ENCODE data around the gene COMMD6. TPM values are rescaled to one million over a fixed set of nuclear protein-coding genes. Genes with fewer than 3 reads are reported as not detected.
"Not testable (repeated sequence)": the region's sequence is repeated elsewhere in the genome, so short reads cannot be mapped to it uniquely, and the experiment has no call there.

Gene COMMD6
- polyA plus RNA-seq (ENCODE audit: insufficient read length) = 218 TPM
- long read RNA-seq, donor 1, transcript COMMD6-210 (2 exons, 595 nt) = major isoform, 41 of 399 reads
- long read RNA-seq, donor 1, partial matches to known transcripts = 125 of 399 reads
- long read RNA-seq, donor 1, other reads (novel, unspliced or antisense) = 232 of 399 reads
- long read RNA-seq, donor 2, transcript COMMD6-210 (2 exons, 595 nt) = major isoform, 13 of 258 reads
- long read RNA-seq, donor 2, partial matches to known transcripts = 17 of 258 reads
- long read RNA-seq, donor 2, other reads (novel, unspliced or antisense) = 228 of 258 reads
- long read RNA-seq, donor 3, transcript COMMD6-210 (2 exons, 595 nt) = major isoform, 11 of 160 reads
- long read RNA-seq, donor 3, partial matches to known transcripts = 13 of 160 reads
- long read RNA-seq, donor 3, other reads (novel, unspliced or antisense) = 136 of 160 reads
- long read RNA-seq, donor 4, transcript COMMD6-210 (2 exons, 595 nt) = major isoform, 10 of 81 reads
- long read RNA-seq, donor 4, partial matches to known transcripts = 8 of 81 reads
- long read RNA-seq, donor 4, other reads (novel, unspliced or antisense) = 63 of 81 reads
- long read RNA-seq, donor 5, transcript COMMD6-210 (2 exons, 595 nt) = major isoform, 18 of 516 reads
- long read RNA-seq, donor 5, partial matches to known transcripts = 62 of 516 reads
- long read RNA-seq, donor 5, other reads (novel, unspliced or antisense) = 434 of 516 reads
- long read RNA-seq, donor 6, transcript COMMD6-210 (2 exons, 595 nt) = major isoform, 21 of 305 reads
- long read RNA-seq, donor 6, partial matches to known transcripts = 75 of 305 reads
- long read RNA-seq, donor 6, other reads (novel, unspliced or antisense) = 207 of 305 reads
- long read RNA-seq, donor 7, transcript COMMD6-210 (2 exons, 595 nt) = major isoform, 22 of 552 reads
- long read RNA-seq, donor 7, partial matches to known transcripts = 146 of 552 reads
- long read RNA-seq, donor 7, other reads (novel, unspliced or antisense) = 384 of 552 reads
- long read RNA-seq, donor 8, transcript COMMD6-210 (2 exons, 595 nt) = major isoform, 5 of 82 reads
- long read RNA-seq, donor 8, partial matches to known transcripts = 8 of 82 reads
- long read RNA-seq, donor 8, other reads (novel, unspliced or antisense) = 69 of 82 reads

DNA sequence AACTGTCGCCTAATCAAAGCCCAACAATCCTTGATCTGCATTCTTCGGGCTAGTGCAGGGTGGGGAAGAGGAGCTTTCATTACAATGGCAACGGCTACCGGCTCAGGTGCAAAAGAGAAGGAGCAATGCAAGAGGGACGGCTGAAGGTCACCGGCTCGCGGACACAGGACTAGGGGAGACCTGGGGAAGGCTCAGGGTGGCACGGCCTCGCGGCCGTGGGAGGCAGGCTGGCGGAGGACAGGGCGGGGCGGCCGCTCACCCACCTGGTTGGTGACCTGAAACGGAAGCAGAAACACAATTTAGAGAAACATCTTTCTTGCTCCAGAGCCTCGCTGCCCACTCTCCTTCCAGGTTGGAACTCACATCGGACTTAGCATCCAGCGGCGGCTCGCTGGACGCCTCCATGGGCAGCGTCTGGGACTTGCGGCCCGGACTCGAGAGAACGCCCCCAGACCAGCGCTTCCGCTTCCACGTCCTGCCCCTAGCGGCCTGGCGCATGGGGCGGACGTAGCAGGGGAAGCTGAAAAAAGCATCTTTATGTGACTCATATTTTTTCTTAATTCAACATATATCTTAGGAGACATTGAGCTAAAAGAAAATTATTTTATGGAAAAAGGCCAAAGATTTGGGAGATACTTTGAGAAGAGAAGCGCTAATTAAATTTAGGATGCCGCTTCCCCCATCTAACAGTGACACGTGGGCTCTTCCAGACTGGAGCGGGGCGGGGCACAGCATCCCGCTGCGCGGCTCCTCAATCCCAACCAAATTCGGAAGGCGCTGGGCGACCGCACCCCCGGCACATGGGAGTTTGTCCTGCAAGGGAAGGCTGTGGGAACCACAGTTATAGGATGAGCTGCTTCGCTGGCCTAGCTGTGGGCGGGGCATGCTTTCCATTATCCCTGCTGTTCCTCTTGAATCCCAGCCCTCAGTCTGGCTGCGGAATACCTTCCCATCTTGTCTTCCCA is at the start of gene COMMD6:
Gene COMMD6 (minus strand): TSS at position 441 of the 965 bp plus-strand sequence. CDS start 36 bp downstream, at position 405.
- peak; percentile 75 for DNase-seq

DNA sequence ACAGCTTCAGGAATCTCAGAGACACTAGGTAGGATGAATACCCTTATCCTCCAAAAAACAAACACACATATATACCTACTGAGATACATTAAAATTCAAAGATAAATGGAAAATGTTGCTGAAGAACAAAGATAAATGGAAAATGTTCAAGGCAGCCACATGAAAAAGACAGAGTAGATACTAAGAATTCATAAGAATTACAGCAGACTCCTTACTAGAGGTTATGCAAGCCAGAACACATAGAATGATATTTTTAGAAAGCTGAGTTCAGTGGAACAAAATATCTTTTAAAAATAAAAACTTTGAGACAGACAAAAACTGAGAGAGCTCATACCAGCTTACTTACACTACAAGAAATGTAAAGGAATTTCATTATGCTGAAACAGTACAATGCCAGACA is 47.5 kb upstream of the COMMD6 start:
- DNase-seq = no peak

DNA sequence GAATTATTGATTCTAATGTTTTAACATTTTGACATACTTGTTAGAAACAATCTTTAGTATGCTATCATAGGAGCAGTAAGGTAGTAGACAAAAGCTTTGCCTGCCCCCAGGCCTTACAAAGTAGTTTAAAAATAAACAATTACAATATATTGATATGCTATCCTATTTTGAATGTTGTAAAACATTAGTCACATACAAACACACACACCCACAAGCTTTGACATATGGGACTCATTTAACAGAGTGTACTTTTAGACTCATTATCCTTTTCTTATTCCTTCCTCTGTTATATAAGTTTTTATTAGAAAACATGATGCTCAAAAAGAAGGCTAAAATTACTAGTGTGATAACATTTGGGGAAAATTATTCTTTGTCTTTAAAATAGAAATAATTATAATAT is 45.5 kb upstream of the COMMD6 start:
- DNase-seq = no peak

DNA sequence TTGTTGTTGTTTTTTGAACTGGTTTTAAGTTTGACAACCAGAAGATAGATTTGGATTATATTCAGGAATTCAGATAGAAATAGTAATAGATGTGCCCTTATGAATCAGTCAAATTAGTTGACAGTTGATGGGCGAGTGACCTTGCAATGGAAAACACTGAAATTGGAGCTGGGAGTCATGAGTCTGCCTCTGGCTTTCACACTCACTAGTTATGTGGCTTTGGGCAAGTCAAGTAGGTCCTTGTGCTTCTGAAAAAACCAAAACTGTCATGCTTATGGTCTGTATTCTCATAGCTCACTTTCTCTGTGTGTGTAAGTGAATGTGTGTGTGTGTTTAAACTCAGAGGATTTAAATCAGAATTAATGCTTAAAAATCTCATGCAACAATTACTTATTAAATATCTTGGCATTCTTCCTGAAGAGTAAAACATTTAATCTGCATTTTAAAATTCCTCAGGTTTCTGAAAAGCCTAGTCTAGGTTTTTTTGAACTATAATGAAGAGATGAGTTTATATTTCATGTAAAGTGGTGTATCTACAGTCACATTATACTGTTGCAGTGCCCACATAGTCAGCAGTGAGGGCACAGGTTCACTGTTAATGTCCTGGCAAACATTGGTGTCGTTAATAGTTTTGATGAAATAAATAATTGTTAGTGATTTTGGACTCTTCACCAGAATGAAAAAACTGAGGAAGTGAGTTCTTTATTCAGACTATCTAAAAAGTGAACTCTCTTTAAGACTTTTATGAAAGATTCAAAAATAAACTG is 44.4 kb upstream of the COMMD6 start:
- DNase-seq = no peak

DNA sequence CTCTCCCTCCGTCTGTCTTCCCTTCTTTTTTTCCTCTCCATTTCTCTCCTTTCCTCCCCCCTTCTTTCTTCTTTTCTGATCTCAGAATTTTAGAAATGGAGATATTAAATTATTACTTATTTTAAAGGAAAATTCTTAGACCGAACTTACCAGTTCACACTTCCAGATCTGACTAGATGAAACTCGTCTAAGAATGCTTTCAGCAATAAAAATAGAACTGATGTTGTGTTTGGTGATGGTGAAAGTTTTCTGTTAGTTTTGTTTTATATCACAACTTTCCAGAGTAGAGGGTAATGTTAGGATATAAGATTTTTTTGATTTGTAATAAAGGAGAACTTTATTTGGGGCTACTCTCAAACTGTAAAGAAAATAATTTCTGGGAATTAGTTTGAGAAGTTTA is 41.9 kb upstream of the COMMD6 start:
- no peak for DNase-seq

DNA sequence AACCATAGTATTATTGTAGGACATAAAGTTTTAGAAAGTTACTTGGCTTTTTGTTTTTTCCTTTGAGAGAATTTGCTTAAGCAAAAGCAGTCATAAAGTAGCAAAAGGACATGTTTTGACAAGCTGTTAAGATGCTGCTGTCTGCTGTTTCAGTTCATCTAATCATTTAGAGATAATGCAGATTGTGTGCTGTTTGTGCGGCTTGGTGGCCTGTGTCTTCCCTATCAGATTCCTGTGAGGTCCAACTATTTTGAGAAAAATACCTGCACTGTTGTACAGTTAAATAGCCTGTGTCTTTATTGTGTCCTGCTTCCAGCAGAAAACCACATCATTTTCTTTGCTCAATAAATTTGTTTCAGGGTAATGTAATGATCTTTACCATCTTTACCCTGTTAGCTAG is 31.9 kb upstream of the COMMD6 start:
- no peak for DNase-seq

DNA sequence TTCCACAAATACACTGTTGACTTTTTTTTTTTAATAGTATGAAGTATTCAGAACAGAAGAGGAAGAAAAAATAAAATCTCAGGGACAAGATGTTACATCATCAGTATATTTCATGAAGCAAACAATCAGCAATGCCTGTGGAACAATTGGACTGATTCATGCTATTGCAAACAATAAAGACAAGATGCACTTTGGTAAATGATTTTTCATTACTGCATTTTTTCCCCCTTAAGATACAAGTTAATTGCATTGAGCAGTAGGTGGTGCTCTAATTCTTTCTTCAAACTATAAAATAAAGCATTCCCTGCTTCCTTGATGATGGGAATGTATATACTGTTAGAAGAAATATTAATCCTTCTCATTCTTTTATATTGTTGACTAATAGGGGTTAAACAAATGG is 29.0 kb upstream of the COMMD6 start:
- DNase-seq = no peak

DNA sequence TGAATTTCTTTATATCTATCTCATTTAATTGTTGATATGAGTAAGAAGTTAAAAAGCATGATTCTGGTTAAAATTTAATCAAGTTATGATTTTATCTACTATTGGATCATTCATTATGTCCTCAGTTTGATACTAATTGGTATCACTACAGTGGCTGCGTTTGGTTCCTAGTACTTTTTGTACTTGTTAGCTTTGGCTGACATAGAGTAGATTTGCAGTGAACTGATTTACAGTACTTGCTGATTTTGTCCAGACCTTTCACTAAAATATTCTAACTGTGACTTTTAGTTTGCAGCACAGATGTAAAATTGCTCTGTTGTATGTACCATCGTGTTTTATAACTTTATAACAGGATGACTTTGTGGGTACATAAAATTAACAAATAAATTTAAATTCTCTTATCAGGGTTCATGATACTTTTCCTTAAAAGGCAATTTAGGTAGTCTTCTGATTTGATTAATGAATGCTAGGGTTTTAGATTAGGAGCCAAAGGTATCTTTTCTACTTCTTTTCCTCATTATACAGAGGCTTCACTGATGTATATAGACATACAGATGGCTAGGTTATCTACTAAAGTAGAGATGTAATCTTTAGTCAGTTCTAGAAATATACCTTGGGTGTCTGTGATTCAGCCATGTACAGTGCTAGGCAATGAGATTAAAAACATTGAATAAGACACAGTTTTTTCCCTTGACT is 20.7 kb upstream of the COMMD6 start:
- no peak for DNase-seq

DNA sequence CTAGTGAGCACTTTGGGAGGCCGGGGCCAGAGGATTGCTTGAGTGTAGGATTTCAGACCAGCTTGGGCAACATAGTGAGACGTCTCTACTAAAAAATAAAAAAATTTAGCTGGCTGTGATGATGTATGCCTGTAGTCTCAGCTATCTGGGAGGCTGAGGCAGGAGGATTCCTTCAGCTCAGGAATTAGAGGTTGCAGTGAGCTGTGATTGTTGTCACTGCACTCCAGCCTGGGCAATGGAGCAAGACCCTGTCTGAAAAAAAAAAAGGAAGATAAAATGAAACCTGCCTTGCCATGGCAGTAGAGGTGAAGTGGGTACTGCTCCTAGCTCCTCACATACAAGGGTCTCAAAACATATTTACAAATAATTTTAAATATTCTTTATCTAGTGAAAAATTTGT is 19.3 kb upstream of the COMMD6 start:
- DNase-seq = no peak

DNA sequence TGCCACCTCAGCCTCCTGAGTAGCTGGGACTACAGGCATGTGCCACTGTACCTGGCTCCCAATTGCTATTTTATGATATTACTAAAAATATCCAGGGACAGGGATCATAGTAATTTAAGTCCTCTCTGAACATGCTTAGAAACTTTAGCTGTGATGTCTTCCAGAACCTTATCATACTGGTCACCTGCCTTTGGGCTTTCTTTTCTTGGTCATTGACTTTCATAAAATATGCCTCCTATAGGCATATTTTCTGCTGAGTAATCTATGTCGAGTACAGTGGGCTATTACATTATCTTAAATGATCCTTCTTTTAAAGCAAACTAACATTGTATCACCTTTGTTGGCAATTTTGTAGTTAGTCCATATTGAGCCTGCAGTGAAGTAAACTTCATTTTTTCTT is 18.2 kb upstream of the COMMD6 start:
- DNase-seq = no peak

DNA sequence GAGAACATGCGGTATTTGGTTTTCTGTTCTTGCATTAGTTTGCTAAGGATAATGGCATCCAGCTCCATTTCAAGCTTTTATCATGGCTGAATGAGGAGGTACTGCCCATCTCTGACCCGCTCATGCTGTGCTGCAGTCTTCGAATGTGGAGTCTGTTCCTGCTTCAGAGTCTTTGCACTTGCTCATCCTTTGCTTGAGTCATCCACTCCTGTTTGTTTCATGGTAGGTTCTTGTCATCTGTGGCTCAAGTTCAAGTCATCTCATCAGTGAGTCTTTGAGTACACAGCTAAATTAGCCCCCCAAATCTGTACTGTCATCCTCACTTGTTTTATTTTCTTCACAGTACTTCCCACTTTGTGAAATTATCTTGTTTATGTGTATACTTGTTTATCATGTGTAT is 17.3 kb upstream of the COMMD6 start:
- DNase-seq = no peak

DNA sequence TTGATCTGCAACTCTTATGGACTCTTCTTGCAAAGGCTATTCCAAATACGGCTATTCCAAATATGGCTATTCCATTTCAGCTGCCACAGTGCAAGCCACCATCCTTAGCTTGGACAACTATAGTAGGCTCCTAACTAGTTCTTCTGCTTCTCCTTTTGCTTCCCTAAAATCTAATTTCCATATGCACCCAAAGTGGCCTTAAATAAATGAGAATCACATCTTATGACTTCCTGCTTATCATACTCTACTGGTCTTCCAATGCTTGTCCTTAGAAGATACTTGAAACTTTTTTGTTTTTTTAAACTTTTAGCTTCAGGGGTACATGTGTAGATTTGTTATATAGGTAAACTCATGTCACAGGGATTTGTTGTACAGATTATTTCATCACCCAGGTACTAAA is 16.8 kb upstream of the COMMD6 start:
- DNase-seq = no peak

DNA sequence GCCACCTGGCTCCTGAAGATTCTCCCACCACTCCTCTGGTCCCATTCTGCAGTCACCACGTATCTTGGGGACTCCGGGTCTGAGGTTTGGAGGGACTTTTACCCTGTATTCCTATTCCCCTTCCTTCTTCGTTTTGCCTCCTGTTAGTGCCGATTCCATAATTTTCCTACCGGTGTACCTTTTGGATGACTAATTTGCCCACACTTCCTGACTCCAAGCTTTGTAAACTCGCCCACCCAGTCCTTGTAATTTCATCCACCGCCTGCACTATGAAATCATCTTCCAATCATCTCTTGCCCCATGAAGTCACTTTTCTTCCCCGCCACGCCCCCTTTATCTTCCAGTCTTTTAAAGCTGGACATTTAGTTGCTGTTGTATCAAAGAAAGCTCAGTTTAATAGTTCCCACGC is 12.5 kb upstream of the COMMD6 start:
- DNase-seq = peak; percentile 31

DNA sequence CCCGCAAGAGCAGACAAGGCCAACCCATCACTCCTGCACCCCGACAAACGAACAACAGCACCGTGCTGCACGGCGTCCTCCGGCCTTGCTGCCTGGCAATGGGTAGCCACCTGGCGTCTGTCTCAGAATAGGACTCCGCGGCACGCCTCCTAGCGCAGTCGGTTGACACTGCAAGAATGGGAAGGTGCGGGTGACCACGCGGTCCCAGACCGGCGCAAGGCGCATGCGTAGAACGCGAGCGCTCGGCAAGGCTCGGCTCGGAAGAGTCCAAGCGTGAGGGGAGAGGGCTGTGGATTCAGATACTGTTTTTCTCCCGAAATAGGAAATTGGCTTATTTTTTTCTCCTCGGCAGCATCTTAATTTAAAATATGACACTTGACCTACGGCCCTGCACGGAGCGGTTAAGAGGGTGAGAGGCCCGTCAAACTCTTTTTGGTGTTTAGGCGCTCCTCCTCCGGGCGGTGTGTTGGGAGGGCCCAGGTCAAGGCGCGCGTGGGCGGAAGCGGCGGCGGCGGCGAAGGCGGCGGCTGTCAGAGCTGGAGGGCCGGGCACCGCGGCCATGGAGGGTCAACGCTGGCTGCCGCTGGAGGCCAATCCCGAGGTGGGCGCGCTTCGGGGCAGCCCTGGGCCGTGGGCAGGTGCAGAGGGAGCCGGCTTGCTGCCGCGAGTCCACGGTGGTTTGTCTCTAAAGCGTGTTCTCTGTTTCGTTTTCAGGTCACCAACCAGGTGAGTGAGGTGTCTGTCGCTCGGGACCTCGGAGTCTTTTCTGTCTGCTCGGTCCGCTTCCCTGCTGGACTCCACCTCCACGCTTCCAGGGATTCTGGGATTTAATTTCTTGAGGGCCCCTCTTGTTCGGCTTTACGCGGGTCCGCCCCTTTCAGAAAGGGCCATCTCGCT is 11.9 kb upstream of the COMMD6 start, which contains the start of gene UCHL3:
Gene UCHL3 (plus strand): TSS at position 530 of the 897 bp plus-strand sequence. CDS start 30 bp downstream, at position 560.
- peak; percentile 94 for DNase-seq

DNA sequence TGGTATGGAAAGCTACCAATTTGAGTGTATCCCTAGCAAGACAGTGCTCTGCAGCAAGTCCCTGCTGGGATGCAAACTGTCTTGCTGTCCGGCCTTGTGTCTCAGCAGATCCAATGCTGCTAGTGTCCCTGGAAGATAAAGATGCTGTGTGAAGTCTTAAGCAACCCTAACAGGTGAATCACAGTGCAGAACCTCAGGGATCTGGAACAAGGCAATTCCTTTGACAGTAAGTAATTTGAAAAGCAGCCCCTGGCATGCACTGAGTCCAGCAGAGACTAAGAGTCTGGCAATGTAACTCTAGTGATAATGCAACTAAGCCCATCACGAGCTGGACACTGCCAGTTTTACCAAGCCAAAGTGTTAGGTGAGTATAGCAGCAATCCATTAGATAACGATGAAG is 10.3 kb upstream of the COMMD6 start:
- DNase-seq = no peak

DNA sequence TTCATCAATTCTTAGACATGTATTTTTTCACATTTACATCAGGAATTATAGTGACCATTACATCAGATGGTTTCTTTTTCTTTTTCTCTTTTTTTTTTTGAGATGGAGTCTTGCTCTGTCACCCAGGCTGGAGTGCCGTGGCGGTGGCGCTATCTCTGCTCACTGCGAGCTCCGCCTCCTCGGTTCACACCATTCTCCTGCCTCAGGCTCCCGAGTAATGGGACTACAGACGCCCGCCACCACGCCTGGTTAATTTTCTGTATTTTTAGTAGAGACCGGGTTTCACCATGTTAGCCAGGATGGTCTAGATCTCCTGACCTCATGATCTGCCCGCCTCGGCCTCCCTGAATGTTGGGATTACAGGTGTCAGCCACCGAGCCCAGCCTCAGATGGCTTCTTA is 7.7 kb upstream of the COMMD6 start:
- DNase-seq = not testable (repeated sequence)

DNA sequence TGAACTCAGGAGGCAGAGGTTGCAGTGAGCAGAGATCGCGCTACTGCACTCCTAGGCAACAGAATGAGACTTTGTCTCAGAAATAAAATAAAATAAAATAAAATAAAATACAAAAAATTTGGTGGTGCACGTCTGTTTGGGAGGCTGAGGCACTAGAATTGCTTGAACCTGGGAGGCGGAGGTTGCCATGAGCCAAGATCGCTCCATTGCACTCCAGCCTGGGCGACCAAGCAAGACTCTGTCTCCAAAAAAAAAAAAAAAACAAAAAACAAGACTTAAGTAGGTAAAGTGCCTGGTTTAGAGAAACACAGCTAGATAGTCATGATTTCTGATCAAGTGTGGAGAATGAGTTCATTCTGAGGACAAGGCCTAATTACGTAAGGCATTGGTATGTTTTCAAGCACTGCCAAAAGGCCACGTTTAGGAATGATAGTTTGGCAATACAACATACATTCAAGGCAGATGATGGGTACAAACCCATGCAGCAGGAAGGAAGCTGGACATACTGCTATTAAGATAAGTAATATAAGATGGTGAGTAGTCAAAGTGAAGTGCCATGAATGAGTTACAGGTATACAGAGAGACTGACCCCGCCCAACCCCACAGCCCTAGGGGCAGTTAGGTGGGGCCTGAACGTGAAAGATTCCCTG is 7.2 kb upstream of the COMMD6 start:
- DNase-seq = no peak

DNA sequence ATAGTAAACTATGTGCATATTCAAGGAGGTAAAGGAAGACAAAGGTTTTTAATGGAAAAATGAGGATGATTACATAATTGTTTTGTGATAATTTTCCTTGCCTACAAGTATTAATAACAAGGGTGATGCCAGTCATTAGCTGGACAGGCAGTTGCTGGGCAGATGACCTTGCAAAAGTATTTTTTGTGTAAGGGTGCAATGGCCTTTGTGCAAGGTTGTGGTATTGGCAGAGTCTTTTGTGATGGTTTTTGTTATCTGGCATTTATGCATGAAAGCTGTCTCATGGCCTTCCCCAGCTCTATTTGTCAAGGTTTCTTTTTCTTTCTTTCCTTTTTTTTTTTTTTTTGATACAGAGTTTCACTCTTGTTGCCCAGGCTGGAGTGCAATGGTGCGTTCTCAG is 4.3 kb upstream of the COMMD6 start:
- no peak for DNase-seq
